ENCODE results near the gene XAF1.

- TF ChIP-seq CTCF (IDR thresholded peaks at IDR 0.05) (no peak), POLR2A (IDR thresholded peaks at IDR 0.05) (no peak)
Observed at GRCh38 chr17:6756425-6757031, 682 bp downstream of the XAF1 start.
